ENCODE results near the gene IFNA14.

IFNA14 gene

GRCh38 chr9:21239911-21240310 lies at the start of gene IFNA14:
TSS of gene IFNA14 (minus strand) at chr9:21240005. CDS start at chr9:21239935, 70 bp downstream.
- H3K4me3 ChIP-seq, result no peak within 1 kb of the TSS
- H3K27ac ChIP-seq, result no peak within 1 kb of the TSS
- no peak for TF ChIP-seq CTCF (IDR thresholded peaks at IDR 0.05)
- no peak for DNase-seq (ENCODE audit: low spot score)

GRCh38 chr9:21287280-21287679 lies 47.5 kb upstream of the IFNA14 start:
- Histone ChIP-seq H3K27ac (no peak overlapping the region), H3K4me3 (no peak overlapping the region)
- no peak for DNase-seq (ENCODE audit: low spot score)
- no peak for TF ChIP-seq CTCF (IDR thresholded peaks at IDR 0.05)

- no peak overlapping the region for H3K4me3 ChIP-seq
- TF ChIP-seq CTCF (IDR thresholded peaks at IDR 0.05), result no peak
- no peak for DNase-seq (ENCODE audit: low spot score)
- H3K27ac ChIP-seq, result no peak overlapping the region
Measured at GRCh38 chr9:21286659-21287058, 46.9 kb upstream of the IFNA14 start.

- no peak for TF ChIP-seq CTCF (IDR thresholded peaks at IDR 0.05)
- H3K4me3 ChIP-seq, result no peak overlapping the region
- no peak overlapping the region for H3K27ac ChIP-seq
- no peak for DNase-seq (ENCODE audit: low spot score)
Measured at GRCh38 chr9:21286099-21286498, 46.3 kb upstream of the IFNA14 start.

- H3K27ac ChIP-seq, result no peak overlapping the region
- no peak for DNase-seq (ENCODE audit: low spot score)
- no peak for TF ChIP-seq CTCF (IDR thresholded peaks at IDR 0.05)
- H3K4me3 ChIP-seq, result no peak overlapping the region
Measured at GRCh38 chr9:21281275-21281674, 41.5 kb upstream of the IFNA14 start.

GRCh38 chr9:21268347-21268657 lies 28.5 kb upstream of the IFNA14 start:
- no peak for DNase-seq (ENCODE audit: low spot score)
- H3K4me3 ChIP-seq, result no peak overlapping the region
- no peak for TF ChIP-seq CTCF (IDR thresholded peaks at IDR 0.05)
- no peak overlapping the region for H3K27ac ChIP-seq

- no peak for DNase-seq (ENCODE audit: low spot score)
- Histone ChIP-seq H3K27ac (no peak overlapping the region), H3K4me3 (no peak overlapping the region)
- TF ChIP-seq CTCF (IDR thresholded peaks at IDR 0.05), result no peak
Measured at GRCh38 chr9:21267485-21268346, 27.9 kb upstream of the IFNA14 start.
